Mammary epithelial cell (primary cell): ENCODE results near the gene UBP1.

Source experiments
- EZH2 ChIP-seq: IDR thresholded peaks from 2 replicates; pipeline ENCODE4 v1.6.1; 2012; ENCODE audit warnings: low read length, inconsistent platforms, borderline replicate concordance
- TF ChIP-seq, protein P1 (sequence below), 2 donors: IDR thresholded peaks in 1 of 2; conservative IDR thresholded peaks in 1 of 2; 2 replicates each; pipeline ENCODE4 v1.5.1; 2011 to 2012; ENCODE audit warnings: inconsistent platforms in 2 of 2, low read length in 2 of 2, mild to moderate bottlenecking in 2 of 2, control low read depth in 1 of 2, low read depth in 1 of 2; ENCODE audit not compliant: insufficient read depth in 1 of 2; ENCODE audit errors: extremely low read depth in 1 of 2

DNA sequence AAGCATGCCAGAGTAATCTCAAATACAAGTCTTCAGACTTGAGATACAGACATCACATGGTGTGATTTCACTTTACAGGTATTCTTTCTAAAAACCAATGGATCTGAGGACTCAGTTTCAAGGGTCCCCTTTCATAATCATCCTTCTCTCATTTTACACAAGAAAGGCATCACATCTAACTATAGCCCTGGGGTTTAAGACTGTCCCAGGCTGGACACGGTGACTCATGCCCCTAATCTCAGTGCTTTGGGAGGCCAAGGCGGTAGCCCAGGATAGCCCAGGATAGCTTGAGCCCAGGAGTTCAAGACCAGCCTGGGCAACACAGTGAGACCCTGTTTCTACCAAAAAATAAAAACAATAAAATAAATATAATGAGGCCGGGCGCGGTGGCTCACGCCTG is 36.4 kb downstream of the UBP1 start:
- TF ChIP-seq, protein P1, sequence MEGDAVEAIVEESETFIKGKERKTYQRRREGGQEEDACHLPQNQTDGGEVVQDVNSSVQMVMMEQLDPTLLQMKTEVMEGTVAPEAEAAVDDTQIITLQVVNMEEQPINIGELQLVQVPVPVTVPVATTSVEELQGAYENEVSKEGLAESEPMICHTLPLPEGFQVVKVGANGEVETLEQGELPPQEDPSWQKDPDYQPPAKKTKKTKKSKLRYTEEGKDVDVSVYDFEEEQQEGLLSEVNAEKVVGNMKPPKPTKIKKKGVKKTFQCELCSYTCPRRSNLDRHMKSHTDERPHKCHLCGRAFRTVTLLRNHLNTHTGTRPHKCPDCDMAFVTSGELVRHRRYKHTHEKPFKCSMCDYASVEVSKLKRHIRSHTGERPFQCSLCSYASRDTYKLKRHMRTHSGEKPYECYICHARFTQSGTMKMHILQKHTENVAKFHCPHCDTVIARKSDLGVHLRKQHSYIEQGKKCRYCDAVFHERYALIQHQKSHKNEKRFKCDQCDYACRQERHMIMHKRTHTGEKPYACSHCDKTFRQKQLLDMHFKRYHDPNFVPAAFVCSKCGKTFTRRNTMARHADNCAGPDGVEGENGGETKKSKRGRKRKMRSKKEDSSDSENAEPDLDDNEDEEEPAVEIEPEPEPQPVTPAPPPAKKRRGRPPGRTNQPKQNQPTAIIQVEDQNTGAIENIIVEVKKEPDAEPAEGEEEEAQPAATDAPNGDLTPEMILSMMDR (conservative IDR thresholded peaks at IDR 0.05 in 1 of 2, IDR thresholded peaks at IDR 0.05 in 1 of 2; ENCODE audit: extremely low read depth in 1 of 2, insufficient read depth in 1 of 2, low read depth in 1 of 2, low read length in 2 of 2): no peak
- no peak for TF ChIP-seq EZH2
